Fibroblast of lung (primary cell): Measurements from ENCODE around the gene ARMH3. TPM values are rescaled to one million over a fixed set of nuclear protein-coding genes. Genes with fewer than 3 reads are reported as not detected.

Experiments
- DNase-seq, 2 donors: peaks; one replicate each; pipeline versions ENCODE4 v3.0.0 to v3.0.0-alpha.2; 2010; ENCODE audit warnings: low read depth in 2 of 2
- H2AFZ ChIP-seq: 2 replicates; pipeline ENCODE4 v1.5.1; 2012; ENCODE audit warnings: low read length, control low read depth, inconsistent platforms
- H3K27ac ChIP-seq: 2 replicates; pipeline ENCODE4 v1.5.1; 2011; ENCODE audit warnings: low read length, control low read depth; ENCODE audit not compliant: insufficient read depth
- H3K27me3 ChIP-seq: 2 replicates; pipeline ENCODE4 v1.5.1; 2011; ENCODE audit warnings: mild to moderate bottlenecking, low read length; ENCODE audit not compliant: control insufficient read depth, insufficient read depth
- H3K36me3 ChIP-seq: 2 replicates; pipeline ENCODE4 v1.5.1; 2011; ENCODE audit warnings: low read length; ENCODE audit not compliant: control insufficient read depth, insufficient read depth
- H3K4me1 ChIP-seq: 2 replicates; pipeline ENCODE4 v1.5.1; 2011; ENCODE audit warnings: low read length; ENCODE audit not compliant: control insufficient read depth, insufficient read depth; ENCODE audit errors: extremely low read depth
- H3K4me2 ChIP-seq: 2 replicates; pipeline ENCODE4 v1.5.1; 2011; ENCODE audit warnings: low read length, control low read depth; ENCODE audit not compliant: insufficient read depth; ENCODE audit errors: extremely low read depth
- H3K4me3 ChIP-seq, 4 experiments: fragments of 200-600 bp in 1 of 4; sonication (generic) in 1 of 4; replicated peaks in 1 of 4; 2 replicates each; pipeline ENCODE4 v1.5.1; 2011 to 2016; ENCODE audit warnings: low read length in 4 of 4, low read depth in 3 of 4, mild to moderate bottlenecking in 3 of 4, control low read depth in 2 of 4, inconsistent platforms in 1 of 4, mixed read lengths in 1 of 4; ENCODE audit not compliant: insufficient read depth in 1 of 4; ENCODE audit errors: control extremely low read depth in 1 of 4
- H3K79me2 ChIP-seq: 2 replicates; pipeline ENCODE4 v1.5.1; 2012; ENCODE audit warnings: mild to moderate bottlenecking, low read length, inconsistent platforms; ENCODE audit not compliant: control insufficient read depth, insufficient read depth
- H3K9ac ChIP-seq: 2 replicates; pipeline ENCODE4 v1.5.1; 2011; ENCODE audit warnings: mild to moderate bottlenecking, low read length, control low read depth; ENCODE audit not compliant: insufficient read depth
- H3K9me3 ChIP-seq: 2 replicates; pipeline ENCODE4 v1.5.1; 2012; ENCODE audit warnings: low read depth, low read length; ENCODE audit not compliant: control insufficient read depth, insufficient read depth
- H4K20me1 ChIP-seq: 2 replicates; pipeline ENCODE4 v1.5.1; 2011; ENCODE audit warnings: low read length; ENCODE audit not compliant: control insufficient read depth, insufficient read depth; ENCODE audit errors: extremely low read depth
- CTCF ChIP-seq, 2 donors: IDR thresholded peaks in 1 of 2; conservative IDR thresholded peaks in 1 of 2; 1 replicate in 1 of 2; 2 replicates in 1 of 2; pipeline ENCODE4 v1.5.1; 2011 to 2012; ENCODE audit warnings: low read length in 2 of 2, control low read depth in 1 of 2, inconsistent platforms in 1 of 2, low read depth in 1 of 2, mild to moderate bottlenecking in 1 of 2
- EZH2 ChIP-seq: IDR thresholded peaks from 2 replicates; pipeline ENCODE4 v1.5.1; 2012; ENCODE audit warnings: low read length, control low read depth, mild to moderate bottlenecking; ENCODE audit errors: missing control alignments
- polyA plus RNA-seq, 2 donors: library from polyadenylated mRNA; depleted of rRNA in 1 of 2; stranded (reverse) in 1 of 2; unstranded in 1 of 2; fragments of >200 nt; gene quantifications; 2 replicates each; pipeline ENCODE4 v1.2.1, GENCODE V29; 2011 to 2012; ENCODE audit warnings: missing spikeins in 1 of 2
- total RNA-seq: library from RNA; depleted of rRNA; stranded (reverse); fragments of >200 nt; gene quantifications from 2 replicates; pipeline ENCODE4 v1.2.1, GENCODE V29; 2014

Gene ARMH3
- total and polyA plus RNA-seq, 2 donors (not counting 1 experiment from before 2014, with no cell fraction given) = 14.5 to 16.4 TPM

GRCh38 chr10:101960879-101961395 is 95.0 kb downstream of the ARMH3 start:
- DNase-seq = no peak
- Histone ChIP-seq H3K79me2 (no peaks in the 10 kb centered on the region), H3K4me3 (no peak overlapping the region), H3K4me1 (peaks cover 6% of the 10 kb centered on the region), H3K36me3 (peaks cover 1% of the 10 kb centered on the region), H3K9me3 (no peaks in the 10 kb centered on the region), H3K4me2 (no peak overlapping the region), H3K27ac (no peak overlapping the region), H2AFZ (no peak overlapping the region), H4K20me1 (no peaks in the 10 kb centered on the region), H3K27me3 (no peaks in the 10 kb centered on the region), H3K9ac (no peak overlapping the region)
- TF ChIP-seq CTCF (conservative IDR thresholded peaks at IDR 0.05 in 1 of 2, IDR thresholded peaks at IDR 0.05 in 1 of 2; ENCODE audit: low read depth in 1 of 2, low read length in 2 of 2) (no peak), EZH2 (no peak)

- no peaks in the 10 kb centered on the region for H3K79me2 ChIP-seq
- no peaks in the 10 kb centered on the region for H3K27me3 ChIP-seq
- DNase-seq = no peak
- no peak overlapping the region for H3K9ac ChIP-seq
- H3K36me3 ChIP-seq = peaks cover 3% of the 10 kb centered on the region
- H2AFZ ChIP-seq = no peak overlapping the region
- H3K4me3 ChIP-seq = no peak overlapping the region
- TF ChIP-seq EZH2 (no peak), CTCF (conservative IDR thresholded peaks at IDR 0.05 in 1 of 2, IDR thresholded peaks at IDR 0.05 in 1 of 2; ENCODE audit: low read depth in 1 of 2, low read length in 2 of 2) (no peak)
- peaks cover 6% of the 10 kb centered on the region for H3K4me1 ChIP-seq
- H4K20me1 ChIP-seq = no peaks in the 10 kb centered on the region
- no peak overlapping the region for H3K4me2 ChIP-seq
- no peak overlapping the region for H3K27ac ChIP-seq
- H3K9me3 ChIP-seq = no peaks in the 10 kb centered on the region
These were observed 96.5 kb downstream of the ARMH3 start for GRCh38 chr10:101959346-101959916.

- Histone ChIP-seq H3K4me2 (no peak overlapping the region), H3K9me3 (no peaks in the 10 kb centered on the region), H3K9ac (no peak overlapping the region), H3K79me2 (no peaks in the 10 kb centered on the region), H2AFZ (no peak overlapping the region), H3K4me1 (peaks cover 6% of the 10 kb centered on the region), H3K36me3 (peaks cover 3% of the 10 kb centered on the region), H3K4me3 (no peak overlapping the region), H3K27me3 (no peaks in the 10 kb centered on the region), H4K20me1 (no peaks in the 10 kb centered on the region), H3K27ac (no peak overlapping the region)
- TF ChIP-seq EZH2 (no peak), CTCF (conservative IDR thresholded peaks at IDR 0.05 in 1 of 2, IDR thresholded peaks at IDR 0.05 in 1 of 2; ENCODE audit: low read depth in 1 of 2, low read length in 2 of 2) (no peak)
- no peak for DNase-seq
These were observed 97.3 kb downstream of the ARMH3 start for GRCh38 chr10:101958691-101959090.
